Measurements from ENCODE around the gene AFF2.

Gene AFF2

DNA sequence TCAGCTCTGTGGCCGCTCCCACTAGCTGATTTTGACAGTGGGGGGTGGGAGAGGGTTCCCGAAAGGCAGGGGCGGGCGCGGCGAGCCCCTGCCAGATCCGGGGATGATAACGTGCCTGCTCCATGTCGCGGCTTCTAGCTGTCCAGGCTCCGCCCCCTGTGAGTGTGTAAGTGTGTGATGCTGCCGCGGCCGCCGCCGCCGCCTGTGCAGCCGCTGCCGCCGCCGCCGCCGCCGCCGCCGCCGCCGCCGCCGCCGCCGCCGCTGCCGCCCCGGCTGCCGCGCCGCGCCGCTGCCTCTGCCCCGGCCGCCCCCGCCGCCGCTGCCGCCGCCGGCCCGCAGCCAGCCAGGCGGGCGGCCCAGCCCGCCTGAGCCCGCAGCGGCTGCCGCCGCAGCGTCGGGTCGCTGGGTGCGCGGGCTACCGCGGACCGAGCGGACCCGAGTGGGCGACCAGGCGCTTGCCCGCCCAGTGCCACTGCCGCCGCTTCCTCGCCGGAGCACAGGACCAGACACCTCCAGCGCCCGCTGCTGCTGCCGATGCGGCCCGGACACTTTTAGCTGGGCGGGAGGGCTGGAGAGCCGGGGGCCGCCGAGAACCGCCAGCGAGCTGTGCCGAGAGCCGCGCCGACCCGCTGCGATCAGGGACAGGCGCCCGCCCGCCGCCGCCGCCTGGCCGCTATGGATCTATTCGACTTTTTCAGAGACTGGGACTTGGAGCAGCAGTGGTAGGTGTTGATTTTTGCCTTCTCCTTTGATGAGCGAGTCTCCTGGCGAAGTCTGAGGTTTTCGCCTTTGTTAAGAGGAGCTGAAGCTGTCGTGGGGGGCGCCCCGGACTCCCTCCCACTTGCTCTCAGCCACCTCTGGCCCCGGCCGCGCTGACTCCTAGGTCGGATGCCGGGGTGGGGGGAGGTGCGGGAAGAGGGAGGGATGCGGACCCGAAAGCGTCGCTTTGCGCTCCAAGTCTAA is at the start of gene AFF2:
TSS of gene AFF2 (plus strand) at position 195 of the 963 bp plus-strand sequence. CDS start at position 676, 481 bp downstream.
- H3K4me1 ChIP-seq (ENCODE audit: control insufficient read depth, low read depth, low read length) = peaks cover 6% of the 10 kb centered on the region
- H3K9ac ChIP-seq (ENCODE audit: low read length) = peak within 1 kb of the TSS; percentile 36
- peak within 1 kb of the TSS; percentile 67 for H3K4me3 ChIP-seq (ENCODE audit: low read length)
- peaks cover 12% of the 10 kb centered on the region for H3K9me3 ChIP-seq (ENCODE audit: control insufficient read depth, low read depth, low read length)
- peaks cover 30% of the 10 kb centered on the region for H3K27me3 ChIP-seq (ENCODE audit: control insufficient read depth, insufficient read depth, low read length)
- no peaks in the 10 kb centered on the region for H3K36me3 ChIP-seq (ENCODE audit: control insufficient read depth, low read depth, low read length)
- H3K27ac ChIP-seq (ENCODE audit: low read length) = no peak within 1 kb of the TSS

DNA sequence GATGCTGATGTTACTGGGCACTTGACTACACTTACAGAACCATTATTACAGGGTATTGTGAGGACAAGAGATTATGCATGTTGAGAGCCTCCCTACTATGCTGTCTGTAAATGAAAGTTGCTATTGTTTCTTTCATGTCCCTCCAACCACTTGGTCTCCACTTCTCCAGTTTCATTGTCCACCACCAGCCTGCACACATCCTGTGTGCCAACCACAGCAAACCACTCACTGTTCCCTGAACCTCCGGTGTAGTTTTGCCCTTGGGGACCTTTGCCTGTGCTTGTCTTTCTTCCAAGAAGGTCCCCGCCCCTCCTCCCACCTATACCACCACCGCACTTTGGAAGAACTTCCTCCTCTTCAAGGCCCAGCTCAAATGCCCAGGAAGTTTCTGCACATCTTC is 43.1 kb upstream of the AFF2 start:
- Histone ChIP-seq H3K9ac (ENCODE audit: low read length) (no peak overlapping the region), H3K27ac (ENCODE audit: low read length) (no peak overlapping the region), H3K9me3 (ENCODE audit: control insufficient read depth, low read depth, low read length) (peaks cover 15% of the 10 kb centered on the region), H3K4me1 (ENCODE audit: control insufficient read depth, low read depth, low read length) (no peaks in the 10 kb centered on the region), H3K4me3 (ENCODE audit: low read length) (no peak overlapping the region), H3K27me3 (ENCODE audit: control insufficient read depth, insufficient read depth, low read length) (no peaks in the 10 kb centered on the region), H3K36me3 (ENCODE audit: control insufficient read depth, low read depth, low read length) (no peaks in the 10 kb centered on the region)

DNA sequence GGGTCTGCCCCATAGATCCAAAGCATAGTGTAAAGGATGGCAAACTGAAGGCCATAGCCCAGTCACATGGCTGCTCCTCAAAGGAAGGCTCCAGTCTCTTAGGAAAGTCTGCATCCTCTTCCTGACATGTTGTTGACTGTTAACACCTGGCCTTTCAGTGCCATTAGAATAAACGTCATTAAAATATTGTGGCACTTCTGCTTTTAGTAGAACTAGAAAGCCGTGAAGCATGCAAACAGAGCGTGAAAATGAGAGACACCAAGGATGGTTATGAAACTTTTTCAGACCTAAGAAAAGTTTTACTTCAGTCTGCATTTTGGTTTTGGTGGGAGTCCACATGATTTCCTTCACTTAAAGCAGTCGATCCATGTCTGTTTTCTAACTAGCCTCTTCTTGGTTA is 41.1 kb upstream of the AFF2 start:
- H3K27ac ChIP-seq (ENCODE audit: low read length) = no peak overlapping the region
- no peaks in the 10 kb centered on the region for H3K4me1 ChIP-seq (ENCODE audit: control insufficient read depth, low read depth, low read length)
- H3K36me3 ChIP-seq (ENCODE audit: control insufficient read depth, low read depth, low read length) = no peaks in the 10 kb centered on the region
- H3K27me3 ChIP-seq (ENCODE audit: control insufficient read depth, insufficient read depth, low read length) = no peaks in the 10 kb centered on the region
- no peak overlapping the region for H3K4me3 ChIP-seq (ENCODE audit: low read length)
- no peak overlapping the region for H3K9ac ChIP-seq (ENCODE audit: low read length)
- H3K9me3 ChIP-seq (ENCODE audit: control insufficient read depth, low read depth, low read length) = peaks cover 19% of the 10 kb centered on the region

DNA sequence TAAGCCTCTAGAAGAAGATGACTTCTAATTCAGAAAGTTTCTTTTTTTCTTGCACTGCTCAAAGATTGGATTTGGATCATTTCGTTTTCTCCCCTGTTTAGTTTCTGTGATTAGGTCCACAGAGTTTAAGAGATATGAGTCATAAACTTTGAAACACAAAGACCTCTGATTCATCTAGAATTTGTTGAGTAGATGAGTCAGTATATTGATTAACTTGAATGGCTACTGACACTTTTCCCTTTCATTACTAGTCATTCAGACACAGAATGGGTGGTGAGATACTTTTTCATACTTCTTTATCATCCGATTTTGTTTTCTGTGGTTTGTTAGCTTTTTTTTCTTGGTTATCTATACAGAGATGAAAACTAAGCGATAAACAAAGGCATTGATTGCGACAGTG is 34.1 kb upstream of the AFF2 start:
- H3K9ac ChIP-seq (ENCODE audit: low read length) = no peak overlapping the region
- H3K9me3 ChIP-seq (ENCODE audit: control insufficient read depth, low read depth, low read length) = peaks cover 8% of the 10 kb centered on the region
- H3K4me1 ChIP-seq (ENCODE audit: control insufficient read depth, low read depth, low read length) = no peaks in the 10 kb centered on the region
- no peak overlapping the region for H3K4me3 ChIP-seq (ENCODE audit: low read length)
- no peak overlapping the region for H3K27ac ChIP-seq (ENCODE audit: low read length)
- no peaks in the 10 kb centered on the region for H3K36me3 ChIP-seq (ENCODE audit: control insufficient read depth, low read depth, low read length)
- no peaks in the 10 kb centered on the region for H3K27me3 ChIP-seq (ENCODE audit: control insufficient read depth, insufficient read depth, low read length)

DNA sequence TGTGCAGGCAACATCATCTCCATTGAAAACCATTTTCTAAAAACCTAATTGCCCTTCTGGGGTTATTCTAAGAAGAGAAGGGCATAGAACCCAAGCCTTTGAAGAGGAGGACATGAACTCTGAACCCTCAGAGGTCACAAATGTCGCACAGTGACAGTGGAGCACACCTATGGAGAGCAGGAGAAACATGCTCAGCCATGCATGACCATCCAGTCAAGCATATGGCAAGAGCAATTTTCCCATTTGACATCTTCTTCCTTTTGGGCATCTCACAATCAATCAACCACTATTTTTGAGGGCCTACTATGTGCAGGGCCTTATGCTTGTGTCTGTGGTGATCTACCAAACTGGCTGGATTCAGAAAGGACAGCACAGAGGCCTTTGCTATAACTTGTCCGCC is 30.1 kb upstream of the AFF2 start:
- H3K4me1 ChIP-seq (ENCODE audit: control insufficient read depth, low read depth, low read length) = no peaks in the 10 kb centered on the region
- H3K9me3 ChIP-seq (ENCODE audit: control insufficient read depth, low read depth, low read length) = no peaks in the 10 kb centered on the region
- H3K27ac ChIP-seq (ENCODE audit: low read length) = no peak overlapping the region

DNA sequence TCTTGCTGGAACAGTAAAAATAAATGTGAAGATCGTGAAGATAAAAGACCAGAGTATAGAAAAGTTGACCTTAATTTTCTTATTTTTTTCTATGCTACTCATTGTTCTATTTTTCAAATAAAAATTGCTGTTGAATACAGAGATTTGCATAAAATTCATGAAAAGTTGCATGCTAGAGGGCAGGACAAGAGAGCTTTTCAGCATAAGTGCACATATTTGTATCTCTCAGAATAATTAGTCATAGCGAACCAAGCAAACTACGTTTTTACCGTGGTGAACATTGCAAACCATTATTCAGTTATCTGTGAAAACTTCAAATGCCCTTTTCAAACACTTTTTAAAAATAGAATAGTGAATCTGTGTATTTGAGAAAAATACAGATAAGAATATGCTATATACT is 26.4 kb upstream of the AFF2 start:
- no peak overlapping the region for H3K9ac ChIP-seq (ENCODE audit: low read length)
- H3K4me3 ChIP-seq (ENCODE audit: low read length) = no peak overlapping the region
- no peaks in the 10 kb centered on the region for H3K4me1 ChIP-seq (ENCODE audit: control insufficient read depth, low read depth, low read length)
- no peaks in the 10 kb centered on the region for H3K27me3 ChIP-seq (ENCODE audit: control insufficient read depth, insufficient read depth, low read length)
- no peak overlapping the region for H3K27ac ChIP-seq (ENCODE audit: low read length)
- H3K36me3 ChIP-seq (ENCODE audit: control insufficient read depth, low read depth, low read length) = no peaks in the 10 kb centered on the region
- H3K9me3 ChIP-seq (ENCODE audit: control insufficient read depth, low read depth, low read length) = peaks cover 6% of the 10 kb centered on the region

More for the DNA sequence above, 30.1 kb upstream of the AFF2 start:
- Histone ChIP-seq H3K27me3 (ENCODE audit: control insufficient read depth, insufficient read depth, low read length) (no peaks in the 10 kb centered on the region), H3K4me3 (ENCODE audit: low read length) (no peak overlapping the region), H3K9ac (ENCODE audit: low read length) (no peak overlapping the region), H3K36me3 (ENCODE audit: control insufficient read depth, low read depth, low read length) (no peaks in the 10 kb centered on the region)

DNA sequence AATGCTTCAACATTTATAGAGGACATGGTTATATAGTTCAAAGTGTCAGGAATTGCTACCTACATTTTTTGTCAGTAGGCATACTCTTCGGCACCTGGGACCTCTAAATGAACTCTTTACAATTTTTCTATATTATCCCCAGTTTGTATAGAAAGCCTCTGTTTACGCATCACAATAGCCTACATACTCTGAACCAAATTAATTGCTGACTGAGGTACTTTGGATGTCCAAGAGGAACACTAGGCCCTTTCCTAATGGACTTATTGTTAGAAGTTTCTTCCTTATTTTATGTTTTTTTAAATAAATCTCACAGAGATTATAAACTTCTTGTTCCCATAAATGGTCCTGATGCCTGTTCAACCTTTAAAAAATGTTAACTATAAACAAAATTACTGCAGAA is 8.4 kb upstream of the AFF2 start:
- Histone ChIP-seq H3K36me3 (ENCODE audit: control insufficient read depth, low read depth, low read length) (no peaks in the 10 kb centered on the region), H3K4me1 (ENCODE audit: control insufficient read depth, low read depth, low read length) (no peaks in the 10 kb centered on the region), H3K9me3 (ENCODE audit: control insufficient read depth, low read depth, low read length) (peaks cover 5% of the 10 kb centered on the region), H3K27me3 (ENCODE audit: control insufficient read depth, insufficient read depth, low read length) (no peaks in the 10 kb centered on the region), H3K9ac (ENCODE audit: low read length) (no peak overlapping the region), H3K4me3 (ENCODE audit: low read length) (no peak overlapping the region), H3K27ac (ENCODE audit: low read length) (no peak overlapping the region)

DNA sequence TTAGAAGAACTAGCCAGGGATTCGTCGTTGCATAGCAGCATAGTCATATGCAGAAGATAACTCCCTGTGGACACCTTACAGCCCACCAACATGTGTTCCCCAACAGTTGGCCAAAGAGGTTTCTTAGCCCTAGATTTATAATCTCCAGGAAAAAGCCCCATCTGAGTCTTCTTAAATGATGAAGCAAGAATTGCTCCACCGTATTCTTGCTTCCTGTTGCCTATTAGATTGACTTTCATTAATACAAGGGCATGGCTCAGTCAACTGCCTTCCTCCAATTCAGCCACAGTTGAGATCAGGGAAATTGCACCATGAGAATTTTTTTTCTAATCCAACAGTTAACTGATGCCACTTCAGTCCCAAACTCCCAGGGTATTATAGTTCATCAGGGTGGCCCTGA is 5.2 kb upstream of the AFF2 start:
- Histone ChIP-seq H3K4me1 (ENCODE audit: control insufficient read depth, low read depth, low read length) (no peaks in the 10 kb centered on the region), H3K4me3 (ENCODE audit: low read length) (no peak overlapping the region), H3K9ac (ENCODE audit: low read length) (no peak overlapping the region), H3K36me3 (ENCODE audit: control insufficient read depth, low read depth, low read length) (no peaks in the 10 kb centered on the region), H3K9me3 (ENCODE audit: control insufficient read depth, low read depth, low read length) (peaks cover 9% of the 10 kb centered on the region), H3K27me3 (ENCODE audit: control insufficient read depth, insufficient read depth, low read length) (peaks cover 11% of the 10 kb centered on the region), H3K27ac (ENCODE audit: low read length) (no peak overlapping the region)

DNA sequence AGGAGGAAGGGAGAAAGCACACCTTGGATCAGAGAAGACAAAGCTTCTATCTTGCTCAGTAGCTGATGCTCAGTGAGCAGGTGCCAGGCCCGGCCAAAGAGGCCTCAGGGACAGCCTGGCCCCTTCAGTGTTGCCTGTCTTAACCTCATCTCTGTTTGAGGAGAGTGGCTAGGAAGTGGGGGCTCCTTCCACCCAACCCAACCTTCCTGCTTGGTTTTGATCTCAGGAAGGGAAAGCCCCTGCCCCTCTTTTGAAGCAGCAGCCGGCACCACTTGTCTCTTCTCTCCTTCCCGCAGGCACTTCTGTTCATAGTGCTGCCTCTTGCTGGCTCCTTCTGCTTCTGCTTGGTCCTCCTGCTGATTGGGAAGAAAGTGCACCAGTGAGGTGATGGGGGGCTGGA is 2.4 kb upstream of the AFF2 start:
- H3K27me3 ChIP-seq (ENCODE audit: control insufficient read depth, insufficient read depth, low read length) = peaks cover 20% of the 10 kb centered on the region
- H3K9me3 ChIP-seq (ENCODE audit: control insufficient read depth, low read depth, low read length) = peaks cover 11% of the 10 kb centered on the region
- no peak overlapping the region for H3K4me3 ChIP-seq (ENCODE audit: low read length)
- H3K9ac ChIP-seq (ENCODE audit: low read length) = no peak overlapping the region
- no peaks in the 10 kb centered on the region for H3K36me3 ChIP-seq (ENCODE audit: control insufficient read depth, low read depth, low read length)
- H3K27ac ChIP-seq (ENCODE audit: low read length) = no peak overlapping the region
- H3K4me1 ChIP-seq (ENCODE audit: control insufficient read depth, low read depth, low read length) = no peaks in the 10 kb centered on the region

DNA sequence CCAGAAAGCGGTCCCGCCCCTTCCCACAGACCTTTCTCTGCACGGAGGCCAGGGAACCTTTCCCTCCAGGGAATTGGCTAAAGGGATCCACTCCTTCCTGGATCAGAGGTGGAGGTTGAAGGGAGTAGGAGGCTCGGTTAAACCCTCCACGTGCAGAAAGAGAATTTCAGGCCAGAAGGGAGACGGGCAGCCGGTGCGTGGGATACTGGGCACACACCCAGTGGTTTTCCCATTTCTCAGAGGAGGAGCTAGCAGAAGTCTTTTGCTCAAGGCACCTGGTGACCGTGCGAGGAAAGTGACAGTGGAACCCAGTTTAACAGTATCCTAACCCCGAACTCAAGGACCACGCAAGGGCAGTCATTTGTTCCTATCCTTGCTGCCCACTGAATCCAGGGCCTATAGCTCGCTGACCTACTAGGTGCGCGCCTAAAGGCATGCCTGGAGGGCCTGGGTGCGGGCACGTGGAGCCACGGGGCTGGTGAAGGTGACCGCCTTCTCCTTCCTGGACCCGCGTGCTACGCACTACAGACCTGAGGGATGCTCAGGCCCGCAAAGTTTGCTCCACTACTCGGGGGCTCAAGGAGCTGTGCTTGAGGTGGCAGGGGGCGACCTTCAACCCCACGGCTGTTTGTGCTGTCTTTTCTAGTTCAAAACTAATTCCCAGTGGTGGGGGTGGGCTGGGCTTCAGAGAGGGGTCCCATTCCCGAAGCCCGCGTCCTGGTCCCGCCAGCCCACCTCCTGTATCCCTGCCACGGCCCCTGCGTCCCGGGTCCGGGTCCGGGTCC is 587 bp upstream of the AFF2 start:
- Histone ChIP-seq H3K36me3 (ENCODE audit: control insufficient read depth, low read depth, low read length) (no peaks in the 10 kb centered on the region), H3K27ac (ENCODE audit: low read length) (no peak overlapping the region), H3K9ac (ENCODE audit: low read length) (no peak overlapping the region), H3K27me3 (ENCODE audit: control insufficient read depth, insufficient read depth, low read length) (peaks cover 30% of the 10 kb centered on the region), H3K4me1 (ENCODE audit: control insufficient read depth, low read depth, low read length) (peaks cover 2% of the 10 kb centered on the region), H3K9me3 (ENCODE audit: control insufficient read depth, low read depth, low read length) (peaks cover 12% of the 10 kb centered on the region), H3K4me3 (ENCODE audit: low read length) (peak overlapping the region; percentile 37)

DNA sequence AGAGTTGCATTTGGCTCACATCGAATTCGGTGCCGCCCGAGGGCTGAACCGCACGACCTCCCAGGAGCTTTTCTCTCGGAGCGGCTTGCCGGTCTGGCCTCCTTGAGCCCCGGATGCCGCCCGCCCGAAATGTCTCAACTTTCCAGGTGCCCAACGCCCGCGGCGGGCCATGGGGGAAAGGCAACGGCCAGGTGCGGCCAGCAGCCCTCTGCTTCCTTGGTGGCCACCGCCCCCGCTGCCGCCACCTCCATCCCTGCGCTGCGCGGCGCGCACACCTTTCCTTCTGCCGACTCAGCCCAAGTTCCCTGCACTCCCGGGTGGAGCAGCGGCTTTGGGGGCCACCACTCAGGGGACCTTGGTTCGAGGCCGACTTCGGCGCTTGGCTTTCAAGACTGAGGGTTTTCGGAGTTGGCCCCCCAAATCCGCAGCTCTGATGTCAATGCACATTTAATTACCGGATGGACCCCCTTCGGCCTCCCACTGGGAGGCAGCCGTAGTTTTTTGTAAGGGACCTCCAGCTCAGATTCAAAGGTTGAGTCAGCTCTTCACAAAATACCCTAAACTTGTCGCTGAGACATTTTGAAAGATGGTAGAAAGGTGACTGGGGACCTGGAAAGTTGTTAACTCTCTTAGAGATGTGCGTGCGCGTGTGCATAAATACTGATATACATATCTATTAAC is 1.1 kb downstream of the AFF2 start:
- Histone ChIP-seq H3K4me3 (ENCODE audit: low read length) (peak overlapping the region; percentile 67), H3K27ac (ENCODE audit: low read length) (no peak overlapping the region)

More for the DNA sequence above, 1.1 kb downstream of the AFF2 start:
- Histone ChIP-seq H3K36me3 (ENCODE audit: control insufficient read depth, low read depth, low read length) (no peaks in the 10 kb centered on the region), H3K9me3 (ENCODE audit: control insufficient read depth, low read depth, low read length) (peaks cover 15% of the 10 kb centered on the region), H3K27me3 (ENCODE audit: control insufficient read depth, insufficient read depth, low read length) (peaks cover 30% of the 10 kb centered on the region), H3K4me1 (ENCODE audit: control insufficient read depth, low read depth, low read length) (peaks cover 6% of the 10 kb centered on the region), H3K9ac (ENCODE audit: low read length) (peak overlapping the region; percentile 36)

Data from iPS-18a (cell line).